ENCODE measurements around the gene MAMSTR.

DNA sequence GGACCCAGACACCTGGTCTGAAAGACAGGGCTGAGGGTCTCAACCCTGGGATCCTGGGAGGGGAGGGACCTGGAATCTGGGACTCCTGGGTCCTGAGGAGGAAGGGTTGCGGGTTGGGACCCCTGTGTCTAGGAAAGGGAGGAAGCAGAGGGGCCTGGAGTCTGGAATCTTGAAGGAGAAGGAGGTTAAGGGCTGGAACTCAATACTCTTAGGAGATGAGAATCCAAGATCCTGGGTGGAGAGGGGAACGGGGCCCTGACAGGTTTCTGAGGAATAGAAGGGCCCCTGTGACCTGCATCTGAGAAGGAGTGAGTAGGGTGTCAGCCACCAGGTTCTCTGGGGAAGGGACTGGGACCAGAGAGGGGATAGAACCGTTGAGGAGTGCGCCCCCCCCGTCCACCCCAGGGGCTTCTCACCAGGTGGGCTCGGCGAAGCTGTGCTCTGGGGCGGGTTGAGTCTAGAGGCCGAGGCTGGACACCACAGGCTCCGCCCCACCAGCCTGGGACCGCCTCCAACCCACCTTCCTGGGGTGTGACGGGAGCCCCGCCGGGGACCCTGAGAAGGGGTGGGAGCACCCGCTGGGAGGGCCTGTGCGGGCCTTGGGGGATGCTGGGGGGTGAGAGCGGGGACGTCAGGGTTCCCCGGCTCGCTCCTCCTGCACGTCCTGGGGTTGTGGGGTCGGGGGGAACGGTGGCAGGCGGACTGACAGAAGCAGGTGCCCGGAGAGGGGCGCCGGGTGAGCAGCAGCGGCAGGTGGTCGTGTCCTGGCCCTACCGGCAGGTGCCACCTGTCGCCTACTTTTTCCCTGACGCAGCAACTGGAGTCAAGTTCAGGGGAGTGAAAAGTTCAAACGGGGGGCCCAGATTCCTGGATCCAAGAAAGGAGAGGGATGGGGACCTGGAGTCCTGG is at the start of gene MAMSTR:
- no peak for TF ChIP-seq POLR2A (IDR thresholded peaks at IDR 0.05; ENCODE audit: low read length)
- no peak for TF ChIP-seq GATA1 (IDR thresholded peaks at IDR 0.05; ENCODE audit: low read depth, low read length)

Data from erythroblast (primary cell).